SH-SY5Y (cell line): ENCODE results near the gene EXOSC2.

Source experiments
- GATA2 ChIP-seq: IDR thresholded peaks from 2 replicates; pipeline ENCODE4 v1.6.1; 2011; ENCODE audit warnings: mild to moderate bottlenecking, low read depth, low read length
- GATA3 ChIP-seq: IDR thresholded peaks from 2 replicates; pipeline ENCODE4 v1.6.1; 2011; ENCODE audit warnings: low read depth, mild to moderate bottlenecking, low read length, moderate library complexity

GRCh38 chr9:130661451-130662098 lies 32.0 kb upstream of the EXOSC2 start:
- TF ChIP-seq GATA3 (no peak), GATA2 (no peak)
